Mucosa of rectum (tissue), 2 donors: ENCODE measurements around the gene PDE4D.
"Not testable (repeated sequence)": the region's sequence is repeated elsewhere in the genome, so short reads cannot be mapped to it uniquely, and the experiment has no call there.

ENCODE experiments used
- H3K27ac ChIP-seq, 2 donors: one replicate each; pipeline ENCODE4 v1.7.0; 2013; ENCODE audit warnings: inconsistent platforms in 2 of 2, low read depth in 2 of 2, low read length in 2 of 2
- H3K27me3 ChIP-seq, 2 donors: one replicate each; pipeline ENCODE4 v1.7.0; 2013; ENCODE audit warnings: low read length in 2 of 2; ENCODE audit not compliant: control insufficient read depth in 2 of 2, insufficient read depth in 2 of 2
- H3K36me3 ChIP-seq, 2 donors: one replicate each; pipeline ENCODE4 v1.7.0; 2013; ENCODE audit warnings: low read length in 2 of 2; ENCODE audit not compliant: control insufficient read depth in 2 of 2, insufficient read depth in 2 of 2
- H3K4me1 ChIP-seq, 2 donors: one replicate each; pipeline ENCODE4 v1.7.0; 2013; ENCODE audit warnings: low read length in 2 of 2, mild to moderate bottlenecking in 1 of 2; ENCODE audit not compliant: control insufficient read depth in 2 of 2, insufficient read depth in 2 of 2
- H3K4me3 ChIP-seq, 2 donors: one replicate each; pipeline ENCODE4 v1.7.0; 2013; ENCODE audit warnings: low read length in 2 of 2
- H3K9ac ChIP-seq, 2 donors: one replicate each; pipeline ENCODE4 v1.7.0; 2013; ENCODE audit warnings: low read length in 2 of 2, low read depth in 1 of 2, mild to moderate bottlenecking in 1 of 2
- H3K9me3 ChIP-seq, 2 donors: one replicate each; pipeline ENCODE4 v1.7.0; 2013; ENCODE audit warnings: low read length in 2 of 2; ENCODE audit not compliant: control insufficient read depth in 2 of 2
- donor health status: healthy.
- donor health status: Normal muscosa, but diverticular disease.

PDE4D gene

DNA sequence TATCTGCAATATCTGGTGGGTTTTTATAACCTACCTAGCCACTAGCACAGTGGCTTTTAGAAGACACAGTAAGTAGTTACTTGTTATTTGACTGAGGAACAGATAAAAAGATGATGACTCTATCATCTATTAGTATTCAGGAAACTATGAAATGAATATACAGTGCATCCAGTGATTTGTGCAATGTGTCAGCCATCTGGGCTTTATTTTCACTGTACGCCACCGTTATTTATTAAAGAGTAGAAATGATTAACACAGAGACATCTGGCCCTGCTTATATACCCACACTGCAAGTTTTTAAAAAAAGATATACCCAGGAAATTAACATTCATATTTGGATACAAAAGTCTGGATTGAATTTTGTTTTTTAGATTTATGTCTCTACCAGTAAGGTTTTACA lies 408.4 kb downstream of the PDE4D start:
- Histone ChIP-seq H3K4me1 (no peaks in the 10 kb centered on the region), H3K9me3 (no peaks in the 10 kb centered on the region), H3K27me3 (no peaks in the 10 kb centered on the region), H3K9ac (no peak overlapping the region), H3K36me3 (no peaks in the 10 kb centered on the region), H3K4me3 (no peak overlapping the region), H3K27ac (no peak overlapping the region)

GRCh38 chr5:59484618-59485017 lies 408.9 kb downstream of the PDE4D start:
- no peak overlapping the region for H3K9ac ChIP-seq
- H3K9me3 ChIP-seq = no peaks in the 10 kb centered on the region
- H3K4me3 ChIP-seq = no peak overlapping the region
- no peaks in the 10 kb centered on the region for H3K36me3 ChIP-seq
- no peak overlapping the region for H3K27ac ChIP-seq
- H3K27me3 ChIP-seq = no peaks in the 10 kb centered on the region
- no peaks in the 10 kb centered on the region for H3K4me1 ChIP-seq

GRCh38 chr5:59483971-59484472 lies 409.5 kb downstream of the PDE4D start:
- H3K9me3 ChIP-seq = no peaks in the 10 kb centered on the region
- H3K27me3 ChIP-seq = no peaks in the 10 kb centered on the region
- no peaks in the 10 kb centered on the region for H3K36me3 ChIP-seq
- H3K9ac ChIP-seq = no peak overlapping the region
- H3K4me3 ChIP-seq = no peak overlapping the region
- no peak overlapping the region for H3K27ac ChIP-seq
- H3K4me1 ChIP-seq = no peaks in the 10 kb centered on the region

GRCh38 chr5:59479086-59479485 lies 414.4 kb downstream of the PDE4D start:
- H3K9me3 ChIP-seq = no peaks in the 10 kb centered on the region
- no peaks in the 10 kb centered on the region for H3K4me1 ChIP-seq
- no peak overlapping the region for H3K4me3 ChIP-seq
- H3K9ac ChIP-seq = no peak overlapping the region
- no peaks in the 10 kb centered on the region for H3K27me3 ChIP-seq
- no peak overlapping the region for H3K27ac ChIP-seq
- H3K36me3 ChIP-seq = no peaks in the 10 kb centered on the region

GRCh38 chr5:59474324-59474723 lies 419.2 kb downstream of the PDE4D start:
- Histone ChIP-seq H3K27ac (no peak overlapping the region), H3K4me1 (no peaks in the 10 kb centered on the region), H3K9ac (no peak overlapping the region), H3K36me3 (no peaks in the 10 kb centered on the region), H3K9me3 (no peaks in the 10 kb centered on the region), H3K27me3 (no peaks in the 10 kb centered on the region), H3K4me3 (no peak overlapping the region)

DNA sequence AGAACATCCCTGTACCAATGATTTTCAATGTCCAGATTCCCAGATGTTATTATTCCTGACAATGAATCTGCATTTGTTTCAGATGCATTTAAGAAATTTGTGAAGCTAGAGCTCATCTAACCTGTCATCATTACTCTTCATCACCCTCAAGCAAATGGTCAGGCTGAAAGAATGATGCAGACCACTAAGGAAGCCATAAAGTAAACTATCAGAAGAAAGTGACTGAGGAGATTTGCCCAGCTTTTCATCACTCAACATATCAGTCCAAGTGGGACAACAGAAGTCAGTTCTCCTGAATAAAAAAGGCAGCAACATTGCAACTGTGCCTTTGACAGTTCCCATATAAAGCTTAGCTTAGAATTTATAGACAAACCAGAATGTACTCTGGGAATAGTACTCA lies 419.9 kb downstream of the PDE4D start:
- Histone ChIP-seq H3K27ac (no peak overlapping the region), H3K9me3 (no peaks in the 10 kb centered on the region), H3K36me3 (no peaks in the 10 kb centered on the region), H3K4me1 (no peaks in the 10 kb centered on the region), H3K4me3 (no peak overlapping the region), H3K27me3 (no peaks in the 10 kb centered on the region), H3K9ac (no peak overlapping the region)

- Histone ChIP-seq H3K9ac (no peak overlapping the region), H3K36me3 (no peaks in the 10 kb centered on the region), H3K4me1 (no peaks in the 10 kb centered on the region), H3K9me3 (no peaks in the 10 kb centered on the region), H3K27me3 (no peaks in the 10 kb centered on the region), H3K4me3 (no peak overlapping the region), H3K27ac (no peak overlapping the region)
Measured at GRCh38 chr5:59471463-59471862, 422.1 kb downstream of the PDE4D start.

DNA sequence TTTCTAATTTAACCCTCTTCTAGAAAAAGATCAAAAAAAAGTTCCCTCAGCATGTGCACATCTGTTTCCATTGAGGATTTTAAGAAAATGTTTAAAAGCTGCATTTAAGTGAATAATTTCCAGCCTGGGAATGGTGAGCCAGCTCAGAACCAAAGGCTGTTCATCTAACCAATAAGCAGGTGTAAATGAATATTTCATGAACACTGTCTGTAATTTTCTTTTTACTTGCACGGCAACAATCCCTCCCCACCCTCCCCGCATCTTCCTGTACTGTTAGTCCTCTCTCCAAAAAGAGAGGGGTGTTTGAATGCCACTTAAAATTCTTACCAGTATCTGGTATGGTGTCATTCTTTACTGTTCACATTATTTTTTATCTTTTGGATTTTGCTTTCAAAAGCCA lies 425.6 kb downstream of the PDE4D start:
- Histone ChIP-seq H3K36me3 (no peaks in the 10 kb centered on the region), H3K27me3 (no peaks in the 10 kb centered on the region), H3K4me1 (no peaks in the 10 kb centered on the region), H3K4me3 (no peak overlapping the region), H3K9ac (no peak overlapping the region), H3K27ac (no peak overlapping the region), H3K9me3 (no peaks in the 10 kb centered on the region)

DNA sequence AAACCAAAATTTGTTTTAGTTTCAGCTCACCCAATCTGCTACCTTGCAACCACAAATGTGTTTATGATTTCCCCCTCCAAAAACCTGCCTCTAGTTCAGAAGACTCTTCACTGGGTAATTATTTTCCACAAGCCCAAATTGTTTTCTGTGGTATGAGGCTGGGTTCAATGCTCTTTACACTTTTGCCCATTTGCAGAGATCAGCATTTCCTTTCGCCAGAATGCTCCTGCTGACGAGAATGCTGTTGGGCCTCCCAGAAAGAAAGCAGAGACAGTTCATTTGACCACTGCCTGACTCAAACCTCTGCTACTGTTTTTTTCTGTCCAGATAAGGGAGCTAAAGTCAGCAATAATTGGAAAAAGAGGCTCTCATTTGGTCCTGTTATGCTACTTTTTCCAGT lies 427.3 kb downstream of the PDE4D start:
- Histone ChIP-seq H3K36me3 (no peaks in the 10 kb centered on the region), H3K9ac (no peak overlapping the region), H3K4me3 (no peak overlapping the region), H3K9me3 (no peaks in the 10 kb centered on the region), H3K27me3 (no peaks in the 10 kb centered on the region), H3K4me1 (no peaks in the 10 kb centered on the region), H3K27ac (no peak overlapping the region)

GRCh38 chr5:59464969-59465368 lies 428.6 kb downstream of the PDE4D start:
- Histone ChIP-seq H3K4me1 (no peaks in the 10 kb centered on the region), H3K9ac (no peak overlapping the region), H3K27me3 (no peaks in the 10 kb centered on the region), H3K36me3 (no peaks in the 10 kb centered on the region), H3K4me3 (no peak overlapping the region), H3K27ac (no peak overlapping the region), H3K9me3 (no peaks in the 10 kb centered on the region)

- not testable (repeated sequence) for H3K9ac ChIP-seq, H3K4me3 ChIP-seq, H3K27me3 ChIP-seq, H3K9me3 ChIP-seq, H3K27ac ChIP-seq, H3K4me1 ChIP-seq, H3K36me3 ChIP-seq
Measured at GRCh38 chr5:59463618-59464166, 429.8 kb downstream of the PDE4D start.
